ENCODE measurements around the gene SDCCAG8. TPM values are rescaled to one million over a fixed set of nuclear protein-coding genes. Genes with fewer than 3 reads are reported as not detected.
A peak's percentile ranks its signal among the peaks of the same experiment; 100 is the strongest.

SDCCAG8 gene
- total RNA-seq, 1 donor = 42.7 TPM

GRCh38 chr1:243236604-243237252 is 19.1 kb upstream of the SDCCAG8 start:
- DNase-seq (ENCODE audit: insufficient read length, low spot score, missing footprints) = no peak
- Histone ChIP-seq H3K27ac (ENCODE audit: low read depth, low read length) (peak overlapping the region; percentile 27), H3K4me1 (ENCODE audit: insufficient read depth, low read length) (peaks cover 6% of the 10 kb centered on the region), H3K4me2 (ENCODE audit: insufficient read depth, low read length) (no peak overlapping the region), H4K20me1 (ENCODE audit: insufficient read depth, low read length) (peaks cover 36% of the 10 kb centered on the region), H2AFZ (ENCODE audit: low read length) (no peak overlapping the region), H3K79me2 (ENCODE audit: insufficient read depth, low read length) (peaks cover 100% of the 10 kb centered on the region), H3K4me3 (ENCODE audit: insufficient read depth, low read length) (no peak overlapping the region), H3K36me3 (ENCODE audit: insufficient read depth, low read length) (peaks cover 20% of the 10 kb centered on the region), H3K9me3 (ENCODE audit: low read depth, low read length) (peaks cover 2% of the 10 kb centered on the region), H3K27me3 (ENCODE audit: insufficient read depth, low read length) (no peaks in the 10 kb centered on the region)
- TF ChIP-seq CTCF (IDR thresholded peaks at IDR 0.05; ENCODE audit: extremely low read depth, low read depth, low read length) = no peak

- DNase-seq (ENCODE audit: insufficient read length, low spot score, missing footprints) = no peak
- Histone ChIP-seq H3K27me3 (ENCODE audit: insufficient read depth, low read length) (no peaks in the 10 kb centered on the region), H3K4me1 (ENCODE audit: insufficient read depth, low read length) (peaks cover 33% of the 10 kb centered on the region), H3K4me2 (ENCODE audit: insufficient read depth, low read length) (peak overlapping the region; percentile 47), H2AFZ (ENCODE audit: low read length) (no peak overlapping the region), H3K9me3 (ENCODE audit: low read depth, low read length) (no peaks in the 10 kb centered on the region), H3K27ac (ENCODE audit: low read depth, low read length) (peak overlapping the region; percentile 13), H3K4me3 (ENCODE audit: insufficient read depth, low read length) (peak overlapping the region; percentile 11), H3K36me3 (ENCODE audit: insufficient read depth, low read length) (peaks cover 8% of the 10 kb centered on the region), H4K20me1 (ENCODE audit: insufficient read depth, low read length) (peaks cover 45% of the 10 kb centered on the region), H3K79me2 (ENCODE audit: insufficient read depth, low read length) (peaks cover 99% of the 10 kb centered on the region)
- TF ChIP-seq CTCF (IDR thresholded peaks at IDR 0.05; ENCODE audit: extremely low read depth, low read depth, low read length) = no peak
These were observed 11.4 kb upstream of the SDCCAG8 start for GRCh38 chr1:243244432-243244841.

GRCh38 chr1:243246916-243247315 is 8.9 kb upstream of the SDCCAG8 start:
- Histone ChIP-seq H4K20me1 (ENCODE audit: insufficient read depth, low read length) (peaks cover 59% of the 10 kb centered on the region), H3K4me3 (ENCODE audit: insufficient read depth, low read length) (no peak overlapping the region), H3K4me2 (ENCODE audit: insufficient read depth, low read length) (peak overlapping the region; percentile 34), H3K4me1 (ENCODE audit: insufficient read depth, low read length) (peaks cover 56% of the 10 kb centered on the region), H3K36me3 (ENCODE audit: insufficient read depth, low read length) (peaks cover 8% of the 10 kb centered on the region), H3K27me3 (ENCODE audit: insufficient read depth, low read length) (no peaks in the 10 kb centered on the region), H3K79me2 (ENCODE audit: insufficient read depth, low read length) (peaks cover 99% of the 10 kb centered on the region), H2AFZ (ENCODE audit: low read length) (no peak overlapping the region), H3K27ac (ENCODE audit: low read depth, low read length) (peak overlapping the region; percentile 36), H3K9me3 (ENCODE audit: low read depth, low read length) (no peaks in the 10 kb centered on the region)
- DNase-seq (ENCODE audit: insufficient read length, low spot score, missing footprints) = no peak
- TF ChIP-seq CTCF (IDR thresholded peaks at IDR 0.05; ENCODE audit: extremely low read depth, low read depth, low read length) = no peak

DNA sequence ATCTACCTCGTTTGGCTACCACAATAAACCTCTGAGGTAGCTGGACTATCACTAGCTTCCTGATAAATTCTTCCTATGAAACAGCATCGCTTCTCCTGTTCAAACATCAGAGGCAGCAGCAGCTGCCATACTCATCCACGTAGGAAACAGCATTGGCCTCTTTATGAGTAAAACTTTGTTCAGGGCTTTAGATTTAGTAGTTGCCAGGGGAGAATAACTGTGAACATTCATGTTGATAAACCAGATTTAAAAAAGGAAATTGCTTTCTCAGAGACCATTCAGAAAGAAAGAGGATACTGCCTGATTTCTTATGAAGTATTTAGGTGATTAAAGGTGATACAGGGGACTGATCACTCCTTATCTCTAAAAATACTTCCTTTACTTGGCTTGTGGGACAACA is 7.9 kb upstream of the SDCCAG8 start:
- no peak overlapping the region for H3K4me3 ChIP-seq (ENCODE audit: insufficient read depth, low read length)
- peak overlapping the region; percentile 8 for H3K27ac ChIP-seq (ENCODE audit: low read depth, low read length)
- peaks cover 59% of the 10 kb centered on the region for H4K20me1 ChIP-seq (ENCODE audit: insufficient read depth, low read length)
- H3K27me3 ChIP-seq (ENCODE audit: insufficient read depth, low read length) = no peaks in the 10 kb centered on the region
- H3K4me2 ChIP-seq (ENCODE audit: insufficient read depth, low read length) = peak overlapping the region; percentile 41
- H3K9me3 ChIP-seq (ENCODE audit: low read depth, low read length) = no peaks in the 10 kb centered on the region
- peaks cover 59% of the 10 kb centered on the region for H3K4me1 ChIP-seq (ENCODE audit: insufficient read depth, low read length)
- peaks cover 8% of the 10 kb centered on the region for H3K36me3 ChIP-seq (ENCODE audit: insufficient read depth, low read length)
- no peak for TF ChIP-seq CTCF (IDR thresholded peaks at IDR 0.05; ENCODE audit: extremely low read depth, low read depth, low read length)
- no peak for DNase-seq (ENCODE audit: insufficient read length, low spot score, missing footprints)
- H2AFZ ChIP-seq (ENCODE audit: low read length) = no peak overlapping the region
- peaks cover 99% of the 10 kb centered on the region for H3K79me2 ChIP-seq (ENCODE audit: insufficient read depth, low read length)
